Activated B cell treated with CpG ODN at 0.5 μM for 24 hours (primary cell): ENCODE results near the gene EXD3. TPM values are rescaled to one million over a fixed set of nuclear protein-coding genes. Genes with fewer than 3 reads are reported as not detected.

Experiments
- ATAC-seq: fragments of 200-7000 bp; cut with Tn5 transposase; one replicate; pipeline ENCODE4 v1.10.0; 2021; ENCODE audit warnings: low read depth, mild to moderate bottlenecking, moderate library complexity
- CTCF ChIA-PET: fragments of 350-600 bp; sonication (Branson Sonifier 250); formaldehyde crosslinking; loops from one replicate; lab custom pipeline; 2021; ENCODE audit warnings: antibody characterized with exemption; lab: Charles Lee
- POLR2A ChIA-PET: fragments of 350-600 bp; sonication (Branson Sonifier 250); formaldehyde crosslinking; loops from one replicate; lab custom pipeline; 2021; ENCODE audit warnings: antibody characterized with exemption; lab: Charles Lee
- DNase-seq: peaks from one replicate; pipeline ENCODE4 v3.0.0; 2022
- H3K27ac Mint-ChIP-seq: one replicate; pipeline ENCODE4 v1.8.0; 2020; ENCODE audit warnings: mixed read lengths
- H3K27me3 Mint-ChIP-seq: one replicate; pipeline ENCODE4 v1.8.0; 2021; ENCODE audit warnings: mixed read lengths
- H3K36me3 Mint-ChIP-seq: one replicate; pipeline ENCODE4 v1.8.0; 2021; ENCODE audit warnings: low read depth, mixed read lengths
- H3K4me1 Mint-ChIP-seq: one replicate; pipeline ENCODE4 v1.8.0; 2021; ENCODE audit warnings: mixed read lengths
- H3K4me3 Mint-ChIP-seq: one replicate; pipeline ENCODE4 v1.8.0; 2020; ENCODE audit warnings: mild to moderate bottlenecking, mixed read lengths
- H3K9me3 Mint-ChIP-seq: one replicate; pipeline ENCODE4 v1.8.0; 2020; ENCODE audit warnings: mixed read lengths
- CTCF ChIP-seq: fragments of 200-600 bp; IDR thresholded peaks from one replicate; pipeline ENCODE4 v1.8.0; 2022; ENCODE audit warnings: antibody characterized with exemption, mild to moderate bottlenecking
- intact Hi-C: fragments of 100-400 bp; cut with micrococcal nuclease; formaldehyde crosslinking; loops from one replicate; pipeline ENCODE4 v1.15.1; 2024
- total RNA-seq: library from RNA; stranded (reverse); gene quantifications from 2 replicates; pipeline ENCODE4 v1.2.3, GENCODE V29; 2022

Gene EXD3
- total RNA-seq, 1 donor from 2014 or later: 12.8 TPM

- DNase-seq: no peak
- no peak overlapping the region for H3K27ac Mint-ChIP-seq
- H3K4me3 Mint-ChIP-seq: no peak overlapping the region
- ChIA-PET CTCF (no interaction called here), POLR2A (no interaction called here)
- intact Hi-C loops: no loop called here
- H3K9me3 Mint-ChIP-seq: peaks cover 7% of the 10 kb centered on the region
- H3K36me3 Mint-ChIP-seq: no peaks in the 10 kb centered on the region
- no peak for ATAC-seq
- no peak for TF ChIP-seq CTCF
- no peaks in the 10 kb centered on the region for H3K4me1 Mint-ChIP-seq
- H3K27me3 Mint-ChIP-seq: no peaks in the 10 kb centered on the region
Measured at GRCh38 chr9:137353223-137354152, 69.5 kb downstream of the EXD3 start.

DNA sequence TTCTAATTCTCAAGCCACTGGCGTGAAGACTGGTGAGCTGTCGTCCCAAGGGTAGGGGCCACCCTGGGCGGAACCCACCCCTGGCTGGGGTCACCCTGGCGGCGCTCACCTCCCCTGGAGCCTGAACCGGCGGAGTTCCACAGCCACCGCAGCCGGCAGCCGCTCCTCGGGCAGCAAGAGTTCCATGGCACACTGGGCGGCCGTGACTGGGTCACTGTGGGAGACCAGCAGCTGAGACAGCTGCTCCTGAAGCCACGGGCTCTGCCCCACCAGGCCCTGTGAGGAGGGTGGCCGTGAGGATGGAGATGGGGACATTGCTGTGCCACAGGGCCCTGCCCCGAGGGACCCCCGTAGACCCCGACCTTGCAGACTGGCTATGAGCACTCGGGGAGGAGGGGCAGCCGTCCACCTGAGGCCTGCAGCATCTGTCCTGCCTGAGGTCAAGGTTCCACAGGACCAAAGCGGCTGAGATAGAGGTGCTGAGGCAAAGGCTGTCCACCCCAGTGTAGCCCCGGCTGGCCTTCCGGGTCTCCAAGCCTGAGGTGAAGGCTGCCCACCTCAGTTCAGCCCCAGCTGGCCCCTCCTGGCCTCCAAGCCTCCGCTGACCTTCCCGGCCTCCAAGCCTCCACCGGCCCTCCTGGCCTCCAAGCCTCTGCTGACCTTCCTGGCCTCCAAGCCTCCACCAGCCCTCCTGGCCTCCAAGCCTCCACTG lies 70.3 kb downstream of the EXD3 start:
- H3K9me3 Mint-ChIP-seq: peaks cover 7% of the 10 kb centered on the region
- ChIA-PET CTCF (no interaction called here), POLR2A (no interaction called here)
- no peak for DNase-seq
- no peaks in the 10 kb centered on the region for H3K4me1 Mint-ChIP-seq
- no peak for ATAC-seq
- H3K27me3 Mint-ChIP-seq: no peaks in the 10 kb centered on the region
- no peaks in the 10 kb centered on the region for H3K36me3 Mint-ChIP-seq
- no peak overlapping the region for H3K27ac Mint-ChIP-seq
- intact Hi-C loops: no loop called here
- no peak for TF ChIP-seq CTCF
- no peak overlapping the region for H3K4me3 Mint-ChIP-seq

DNA sequence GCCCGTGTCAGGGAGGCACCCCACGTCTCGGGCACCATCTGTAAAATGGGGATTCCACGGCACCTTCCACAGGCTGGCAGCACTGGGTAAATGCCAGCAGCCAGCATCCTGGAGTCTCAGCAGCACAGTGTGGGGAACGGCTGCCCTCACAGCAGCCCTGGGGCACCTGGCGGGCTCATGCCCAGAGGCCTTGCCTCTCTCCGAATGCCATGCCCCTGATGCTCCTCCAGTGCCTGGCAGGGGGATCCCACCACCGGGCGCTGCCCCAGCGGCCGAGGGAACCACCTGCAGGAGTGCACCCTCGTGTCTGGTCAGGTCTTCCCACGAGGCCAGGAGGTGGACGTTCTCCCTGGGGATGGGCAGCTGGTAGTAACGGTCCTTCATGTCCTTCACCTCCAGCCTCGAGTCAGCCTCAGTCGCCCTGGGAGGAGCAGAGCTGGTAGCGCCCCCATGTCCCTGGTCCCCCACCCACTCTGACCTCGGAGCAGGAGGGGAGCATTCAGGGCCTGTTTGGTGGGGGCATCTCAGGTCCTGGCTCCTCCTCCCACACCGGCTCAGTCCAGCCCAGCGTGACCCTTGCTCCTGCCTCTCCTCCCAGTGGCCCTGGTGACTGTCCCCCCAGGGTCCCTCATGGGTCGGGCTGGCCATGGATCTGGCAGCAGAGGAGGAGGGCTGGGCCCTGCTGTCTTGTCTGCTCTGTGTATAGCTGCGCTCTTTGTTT lies 71.0 kb downstream of the EXD3 start:
- ATAC-seq: no peak
- H3K27ac Mint-ChIP-seq: no peak overlapping the region
- no peak for DNase-seq
- ChIA-PET CTCF (no interaction called here), POLR2A (no interaction called here)
- intact Hi-C loops: no loop called here
- H3K9me3 Mint-ChIP-seq: peaks cover 2% of the 10 kb centered on the region
- no peak for TF ChIP-seq CTCF
- no peaks in the 10 kb centered on the region for H3K36me3 Mint-ChIP-seq
- no peaks in the 10 kb centered on the region for H3K4me1 Mint-ChIP-seq
- H3K4me3 Mint-ChIP-seq: no peak overlapping the region
- no peaks in the 10 kb centered on the region for H3K27me3 Mint-ChIP-seq

- Mint-ChIP-seq H3K27ac (no peak overlapping the region), H3K36me3 (peaks cover 5% of the 10 kb centered on the region), H3K27me3 (no peaks in the 10 kb centered on the region), H3K9me3 (no peaks in the 10 kb centered on the region), H3K4me1 (no peaks in the 10 kb centered on the region), H3K4me3 (no peak overlapping the region)
- DNase-seq (no peak), ATAC-seq (no peak)
- intact Hi-C loops: no loop called here
- POLR2A ChIA-PET: no interaction called here
- CTCF ChIA-PET: no interaction called here
- TF ChIP-seq CTCF: no peak
Measured at GRCh38 chr9:137350696-137351584, 72.0 kb downstream of the EXD3 start.
